Smooth muscle cell (in vitro differentiated cells): ENCODE data around the gene PEX16. TPM values are rescaled to one million over a fixed set of nuclear protein-coding genes. Genes with fewer than 3 reads are reported as not detected.

Source experiments
- DNase-seq: peaks from one replicate; lab custom pipeline; 2025; ENCODE audit not compliant: unreplicated experiment; lab: John Stamatoyannopoulos, UW
- H2AFZ ChIP-seq: fragments of 200-600 bp; sonication (generic); 2 replicates; pipeline ENCODE4 v1.6.0; 2016; ENCODE audit warnings: antibody characterized with exemption, low read depth, mild to moderate bottlenecking
- H3F3A ChIP-seq: fragments of 200-600 bp; sonication (generic); 2 replicates; pipeline ENCODE4 v1.6.0; 2017; ENCODE audit warnings: antibody characterized with exemption, low read depth
- H3K27ac ChIP-seq: fragments of 200-600 bp; sonication (generic); 2 replicates; pipeline ENCODE4 v1.5.1; 2016; ENCODE audit warnings: low read depth, mild to moderate bottlenecking
- H3K27me3 ChIP-seq: fragments of 200-600 bp; sonication (generic); 2 replicates; pipeline ENCODE4 v1.6.1; 2016; ENCODE audit warnings: low read depth, mild to moderate bottlenecking
- H3K36me3 ChIP-seq: fragments of 200-600 bp; sonication (generic); 2 replicates; pipeline ENCODE4 v1.5.1; 2016; ENCODE audit warnings: low read depth
- H3K4me1 ChIP-seq: fragments of 200-600 bp; sonication (generic); 2 replicates; pipeline ENCODE4 v1.5.1; 2016; ENCODE audit warnings: low read depth
- H3K4me2 ChIP-seq: fragments of 200-600 bp; sonication (generic); 2 replicates; pipeline ENCODE4 v1.6.0; 2016; ENCODE audit warnings: mild to moderate bottlenecking
- H3K4me3 ChIP-seq: fragments of 200-600 bp; sonication (generic); 2 replicates; pipeline ENCODE4 v1.5.1; 2016; ENCODE audit warnings: mild to moderate bottlenecking
- H3K79me2 ChIP-seq: fragments of 200-600 bp; sonication (generic); 2 replicates; pipeline ENCODE4 v1.6.0; 2016; ENCODE audit warnings: low read depth, mild to moderate bottlenecking
- H3K9ac ChIP-seq: fragments of 200-600 bp; sonication (generic); 2 replicates; pipeline ENCODE4 v1.6.0; 2016; ENCODE audit warnings: low read depth
- H3K9me3 ChIP-seq: fragments of 200-600 bp; sonication (generic); replicated peaks from 2 replicates; pipeline ENCODE4 v1.5.1; 2016; ENCODE audit warnings: low read depth
- H4K20me1 ChIP-seq: fragments of 200-600 bp; sonication (generic); 2 replicates; pipeline ENCODE4 v1.6.0; 2016; ENCODE audit warnings: low read depth
- CTCF ChIP-seq: fragments of 200-600 bp; sonication (generic); IDR thresholded peaks from 2 replicates; pipeline ENCODE4 v1.5.1; 2017; ENCODE audit warnings: borderline replicate concordance, mild to moderate bottlenecking, antibody characterized with exemption; ENCODE audit not compliant: insufficient read depth, poor library complexity, severe bottlenecking
- WGBS: methylation state at CpG from one replicate; pipeline ENCODE4 v1.1.7; 2016; ENCODE audit warnings: low lambda C conversion rate; 5-methylcytosine and 5-hydroxymethylcytosine counted together
- polyA plus RNA-seq: library from polyadenylated mRNA; unstranded; fragments of >200 nt; fragmentation: Nextera tagmentation; extraction: Ambion mirVana; gene quantifications from 2 replicates; pipeline ENCODE4 v1.2.1, GENCODE V29; 2016
- total RNA-seq: library from RNA; depleted of rRNA; stranded (reverse); fragments of >200 nt; gene quantifications from 2 replicates; pipeline ENCODE4 v1.2.3, GENCODE V29; 2014

The PEX16 gene
- total and polyA plus RNA-seq, 2 experiments from 2014 or later, result 10.5 to 30.2 TPM

- Histone ChIP-seq H3K9me3 (no peaks in the 10 kb centered on the region), H3K4me1 (peaks cover 10% of the 10 kb centered on the region), H3K4me2 (no peak overlapping the region), H3K4me3 (no peak overlapping the region), H3F3A (no peaks in the 10 kb centered on the region), H2AFZ (no peak overlapping the region), H3K27me3 (no peaks in the 10 kb centered on the region), H3K79me2 (no peaks in the 10 kb centered on the region), H3K36me3 (no peaks in the 10 kb centered on the region), H3K9ac (no peak overlapping the region), H3K27ac (no peak overlapping the region), H4K20me1 (no peaks in the 10 kb centered on the region)
- TF ChIP-seq CTCF, result no peak
- DNase-seq, result no peak
- WGBS, result 88% methylated on average over 5 of the region's 5 CpGs
These were observed 24.8 kb downstream of the PEX16 start for GRCh38 chr11:45892856-45893255.

GRCh38 chr11:45890886-45891550 is 26.7 kb downstream of the PEX16 start:
- DNase-seq, result no peak
- WGBS, result 88% methylated on average over 9 of the region's 9 CpGs
- Histone ChIP-seq H3K9me3 (no peaks in the 10 kb centered on the region), H2AFZ (no peak overlapping the region), H4K20me1 (no peaks in the 10 kb centered on the region), H3K9ac (no peak overlapping the region), H3K27me3 (peaks cover 8% of the 10 kb centered on the region), H3K79me2 (no peaks in the 10 kb centered on the region), H3K27ac (no peak overlapping the region), H3K36me3 (no peaks in the 10 kb centered on the region), H3F3A (no peaks in the 10 kb centered on the region), H3K4me1 (peaks cover 2% of the 10 kb centered on the region), H3K4me3 (no peak overlapping the region), H3K4me2 (no peak overlapping the region)
- TF ChIP-seq CTCF, result no peak

GRCh38 chr11:45889966-45890365 is 27.7 kb downstream of the PEX16 start:
- no peak overlapping the region for H3K4me2 ChIP-seq
- no peak for TF ChIP-seq CTCF
- no peak overlapping the region for H3K9ac ChIP-seq
- H3K79me2 ChIP-seq, result no peaks in the 10 kb centered on the region
- H3K9me3 ChIP-seq, result no peaks in the 10 kb centered on the region
- no peak overlapping the region for H3K4me3 ChIP-seq
- H3K27ac ChIP-seq, result no peak overlapping the region
- peaks cover 12% of the 10 kb centered on the region for H3K27me3 ChIP-seq
- DNase-seq, result no peak
- H4K20me1 ChIP-seq, result peaks cover 3% of the 10 kb centered on the region
- no peaks in the 10 kb centered on the region for H3K36me3 ChIP-seq
- no peaks in the 10 kb centered on the region for H3F3A ChIP-seq
- H3K4me1 ChIP-seq, result no peaks in the 10 kb centered on the region
- no peak overlapping the region for H2AFZ ChIP-seq
- 95% methylated on average over 9 of the region's 9 CpGs for WGBS

- DNase-seq, result no peak
- no peak overlapping the region for H3K9ac ChIP-seq
- H4K20me1 ChIP-seq, result peaks cover 7% of the 10 kb centered on the region
- H3K36me3 ChIP-seq, result no peaks in the 10 kb centered on the region
- 88% methylated on average over 8 of the region's 8 CpGs for WGBS
- H2AFZ ChIP-seq, result no peak overlapping the region
- H3F3A ChIP-seq, result no peaks in the 10 kb centered on the region
- no peak for TF ChIP-seq CTCF
- no peaks in the 10 kb centered on the region for H3K9me3 ChIP-seq
- no peaks in the 10 kb centered on the region for H3K4me1 ChIP-seq
- peaks cover 12% of the 10 kb centered on the region for H3K27me3 ChIP-seq
- no peaks in the 10 kb centered on the region for H3K79me2 ChIP-seq
- H3K27ac ChIP-seq, result no peak overlapping the region
- no peak overlapping the region for H3K4me3 ChIP-seq
- no peak overlapping the region for H3K4me2 ChIP-seq
These were observed 28.1 kb downstream of the PEX16 start for GRCh38 chr11:45889555-45889954.
